Measurements from ENCODE around the gene CDH7.
A peak's percentile ranks its signal among the peaks of the same experiment; 100 is the strongest.

CDH7 gene

GRCh38 chr18:65919663-65920062 is 168.9 kb downstream of the CDH7 start:
- no peak for DNase-seq

DNA sequence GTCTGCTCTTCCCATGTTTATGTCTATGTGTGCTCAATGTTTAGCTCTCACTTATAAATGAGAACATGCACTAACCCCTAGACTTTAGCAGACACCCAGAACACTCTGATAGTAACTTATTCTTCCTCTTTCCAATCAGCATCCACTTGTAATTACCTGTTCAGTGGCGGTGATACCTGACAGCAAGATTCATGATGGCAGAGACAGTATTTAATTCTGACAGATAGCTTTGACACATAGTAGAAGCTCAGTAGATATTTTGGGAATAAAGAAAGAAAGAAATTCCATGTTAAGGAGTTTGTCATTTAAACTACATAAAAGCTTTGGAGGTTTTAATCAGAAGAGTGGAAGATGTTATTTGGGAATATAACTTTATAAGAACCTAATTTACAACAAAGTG is 171.3 kb downstream of the CDH7 start:
- no peak for DNase-seq

GRCh38 chr18:65924904-65925303 is 174.1 kb downstream of the CDH7 start:
- DNase-seq = no peak

- DNase-seq = no peak
Observed at GRCh38 chr18:65934874-65935273, 184.1 kb downstream of the CDH7 start.

DNA sequence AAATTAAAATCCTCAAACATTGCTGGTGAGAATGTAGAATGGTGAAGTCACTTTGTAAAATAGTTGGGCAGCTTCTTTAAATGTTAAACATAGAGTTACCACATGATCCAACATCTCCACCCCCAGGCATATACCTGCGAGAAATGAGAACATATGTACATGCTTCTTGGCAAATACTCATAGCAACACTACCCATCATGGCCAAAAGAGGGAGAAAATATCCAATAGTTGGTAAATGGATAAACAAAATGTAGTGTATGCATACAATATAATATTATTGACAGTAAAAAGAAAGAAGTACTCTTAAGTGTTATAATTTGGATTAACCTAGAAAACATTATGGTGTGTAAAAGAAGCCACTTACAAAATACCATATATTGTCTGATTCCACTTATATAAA is 185.9 kb downstream of the CDH7 start:
- no peak for DNase-seq

DNA sequence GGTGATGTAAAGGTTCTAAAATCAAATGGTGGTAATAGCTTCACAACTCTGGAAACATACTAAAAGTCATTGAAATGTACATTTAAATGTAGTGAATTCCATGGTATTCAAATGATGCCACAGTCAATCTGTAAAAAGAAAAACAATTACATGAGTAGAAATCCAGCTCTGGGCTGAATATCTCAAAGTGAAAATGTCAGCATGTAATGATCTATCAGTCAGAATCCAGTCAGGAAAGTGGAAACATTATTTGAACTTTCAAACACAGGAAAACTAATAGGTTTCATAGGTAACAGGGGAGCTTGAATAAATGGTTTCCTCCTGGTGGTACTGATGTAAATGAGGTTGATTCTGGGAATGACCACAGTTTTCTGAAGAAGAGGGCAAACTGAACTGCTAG is 186.4 kb downstream of the CDH7 start:
- DNase-seq = no peak

DNA sequence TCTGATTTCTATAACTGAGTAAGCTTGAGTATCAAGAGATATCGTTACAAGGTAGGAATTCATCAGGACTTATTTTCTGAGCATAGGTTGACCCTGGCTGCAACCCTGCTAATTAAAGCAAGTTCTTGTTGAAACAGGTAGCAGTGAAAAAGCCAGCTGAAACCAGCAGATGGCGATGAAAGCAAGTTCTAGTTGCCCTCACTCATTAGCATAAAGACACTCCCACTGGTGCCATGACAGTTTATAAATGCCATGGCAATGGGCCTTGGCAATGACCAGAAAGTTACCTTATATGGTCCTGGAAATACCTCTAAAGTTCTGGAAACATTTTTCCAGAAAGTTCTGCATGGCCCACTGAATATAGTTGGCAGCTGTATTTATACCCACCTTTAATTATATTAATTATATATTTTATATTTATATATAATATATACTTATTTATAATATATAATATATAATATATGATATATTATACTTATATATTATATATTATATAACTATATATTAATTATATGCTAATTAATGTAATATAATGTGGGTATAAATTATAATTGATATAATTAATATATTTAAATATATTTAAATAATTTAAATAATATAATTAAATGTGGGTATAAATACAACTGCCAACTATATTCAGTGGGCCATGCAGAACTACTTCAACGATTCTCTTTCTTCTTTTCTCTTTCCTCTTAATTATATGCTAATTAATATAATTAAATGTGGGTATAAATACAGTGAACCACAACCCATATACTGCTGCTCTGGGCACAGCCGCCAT is 188.0 kb downstream of the CDH7 start:
- DNase-seq = peak in 1 of 2 experiments; percentile 5

Measured in NCI-H1930 (cell line).